Measurements from ENCODE around the gene PAQR7.
A peak's percentile ranks its signal among the peaks of the same experiment; 100 is the strongest.

PAQR7 gene

GRCh38 chr1:25875154-25875855 is at the start of gene PAQR7:
TSS of gene PAQR7 (minus strand) at chr1:25875708. CDS start at chr1:25863839, 11,869 bp downstream.
- no peak for DNase-seq

- DNase-seq, result no peak
Observed at GRCh38 chr1:25924454-25924853, 48.9 kb upstream of the PAQR7 start.

- peak; percentile 19 for DNase-seq
Observed at GRCh38 chr1:25922971-25923552, 47.6 kb upstream of the PAQR7 start.

- DNase-seq, result peak; percentile 63
Observed at GRCh38 chr1:25922056-25922970, 46.8 kb upstream of the PAQR7 start.

GRCh38 chr1:25918615-25919014 is 43.1 kb upstream of the PAQR7 start:
- DNase-seq, result no peak

- no peak for DNase-seq
Observed at GRCh38 chr1:25917996-25918395, 42.5 kb upstream of the PAQR7 start.

- DNase-seq, result no peak
Observed at GRCh38 chr1:25916460-25916859, 41.0 kb upstream of the PAQR7 start.

GRCh38 chr1:25914074-25914995 is 38.8 kb upstream of the PAQR7 start:
- no peak for DNase-seq

- DNase-seq, result no peak
Observed at GRCh38 chr1:25913206-25913605, 37.7 kb upstream of the PAQR7 start.

- DNase-seq, result no peak
Observed at GRCh38 chr1:25912076-25912831, 36.7 kb upstream of the PAQR7 start.

- DNase-seq, result no peak
Observed at GRCh38 chr1:25911162-25911561, 35.7 kb upstream of the PAQR7 start.

- no peak for DNase-seq
Observed at GRCh38 chr1:25909040-25909439, 33.5 kb upstream of the PAQR7 start.

GRCh38 chr1:25908161-25908560 is 32.7 kb upstream of the PAQR7 start:
- no peak for DNase-seq

- no peak for DNase-seq
Observed at GRCh38 chr1:25907601-25908000, 32.1 kb upstream of the PAQR7 start.

- no peak for DNase-seq
Observed at GRCh38 chr1:25906644-25907300, 31.3 kb upstream of the PAQR7 start.

GRCh38 chr1:25905680-25906643 is 30.5 kb upstream of the PAQR7 start, which contains the start of gene STMN1:
TSS of gene STMN1 (minus strand) at chr1:25906419. CDS start at chr1:25904676, 1,743 bp downstream.
- peak; percentile 91 for DNase-seq

- DNase-seq, result peak; percentile 84
Observed at GRCh38 chr1:25904943-25905679, 29.6 kb upstream of the PAQR7 start.

GRCh38 chr1:25903986-25904385 is 28.5 kb upstream of the PAQR7 start:
- no peak for DNase-seq

GRCh38 chr1:25902462-25902861 is 27.0 kb upstream of the PAQR7 start:
- no peak for DNase-seq
